NCI-H345 treated with DMSO at 0.1 percent for 48 hours (cell line): ENCODE data around the gene CPLX1.
"Not testable (repeated sequence)": the region's sequence is repeated elsewhere in the genome, so short reads cannot be mapped to it uniquely, and the experiment has no call there.

Experiments
- DNase-seq: peaks from one replicate; lab custom pipeline; 2025; ENCODE audit not compliant: unreplicated experiment; lab: John Stamatoyannopoulos, UW

Gene CPLX1

GRCh38 chr4:793093-793861 is 32.7 kb downstream of the CPLX1 start:
- DNase-seq, result no peak

GRCh38 chr4:792626-793092 is 33.3 kb downstream of the CPLX1 start:
- no peak for DNase-seq

GRCh38 chr4:791898-792625 is 33.9 kb downstream of the CPLX1 start:
- no peak for DNase-seq

- DNase-seq, result no peak
Measured at GRCh38 chr4:791252-791897, 34.6 kb downstream of the CPLX1 start.

GRCh38 chr4:790466-790820 is 35.5 kb downstream of the CPLX1 start:
- DNase-seq, result no peak

GRCh38 chr4:789571-790465 is 36.1 kb downstream of the CPLX1 start:
- no peak for DNase-seq

DNA sequence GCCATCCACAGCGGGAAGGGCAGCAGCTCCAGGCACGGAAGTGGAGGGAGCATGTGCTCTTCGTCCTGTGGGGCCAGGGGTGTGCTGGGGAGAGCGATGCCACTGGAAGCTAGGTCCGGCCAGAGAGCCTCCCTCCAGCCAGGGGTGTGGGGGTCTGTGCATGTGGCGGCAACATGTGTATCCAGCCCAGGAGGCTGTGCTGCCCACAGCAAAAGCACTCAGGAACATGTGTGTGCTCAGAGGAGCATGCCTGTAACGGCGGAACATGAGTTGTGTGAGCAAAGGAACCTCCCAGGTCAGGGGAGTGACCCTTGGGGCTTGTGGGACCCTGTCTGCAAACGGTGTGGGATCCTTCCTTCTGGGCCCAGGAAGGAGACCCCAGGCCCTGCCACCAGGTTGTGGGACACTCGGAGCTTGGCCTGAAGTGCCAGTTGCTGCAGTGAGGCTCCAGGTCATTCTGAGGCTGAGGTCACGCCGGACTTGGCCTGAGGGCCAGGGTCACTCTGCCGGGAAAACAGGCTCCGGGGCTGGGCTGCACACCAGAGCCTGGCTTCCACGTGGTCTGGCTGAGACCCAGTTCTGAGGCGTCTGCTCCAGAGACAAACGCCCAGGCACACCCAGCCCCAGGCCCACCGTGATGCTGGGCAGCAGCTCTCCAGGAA is 37.2 kb downstream of the CPLX1 start:
- no peak for DNase-seq

GRCh38 chr4:788006-788635 is 37.8 kb downstream of the CPLX1 start:
- no peak for DNase-seq

DNA sequence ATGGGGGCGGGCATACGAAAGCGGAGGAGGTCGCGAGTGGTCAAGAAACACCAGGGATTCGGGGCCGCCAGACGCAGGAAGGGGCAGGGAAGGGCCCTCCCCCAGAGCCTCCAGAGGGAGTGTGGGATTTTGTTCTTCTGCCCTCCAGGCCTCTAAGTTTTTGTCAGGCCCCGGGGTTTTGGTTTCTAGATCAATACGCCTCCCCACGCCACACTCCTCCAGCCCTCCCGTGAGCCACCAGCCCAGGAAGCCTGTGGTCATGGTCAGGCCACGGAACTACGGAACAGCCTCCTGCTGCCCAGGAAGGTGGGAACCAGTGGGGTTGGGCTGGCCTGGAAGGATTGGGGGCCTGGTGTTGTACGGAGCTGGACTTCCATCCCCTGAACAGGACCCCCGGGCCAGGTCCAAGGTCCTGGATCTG is 38.4 kb downstream of the CPLX1 start:
- DNase-seq, result no peak

GRCh38 chr4:786861-787300 is 39.0 kb downstream of the CPLX1 start:
- no peak for DNase-seq

DNA sequence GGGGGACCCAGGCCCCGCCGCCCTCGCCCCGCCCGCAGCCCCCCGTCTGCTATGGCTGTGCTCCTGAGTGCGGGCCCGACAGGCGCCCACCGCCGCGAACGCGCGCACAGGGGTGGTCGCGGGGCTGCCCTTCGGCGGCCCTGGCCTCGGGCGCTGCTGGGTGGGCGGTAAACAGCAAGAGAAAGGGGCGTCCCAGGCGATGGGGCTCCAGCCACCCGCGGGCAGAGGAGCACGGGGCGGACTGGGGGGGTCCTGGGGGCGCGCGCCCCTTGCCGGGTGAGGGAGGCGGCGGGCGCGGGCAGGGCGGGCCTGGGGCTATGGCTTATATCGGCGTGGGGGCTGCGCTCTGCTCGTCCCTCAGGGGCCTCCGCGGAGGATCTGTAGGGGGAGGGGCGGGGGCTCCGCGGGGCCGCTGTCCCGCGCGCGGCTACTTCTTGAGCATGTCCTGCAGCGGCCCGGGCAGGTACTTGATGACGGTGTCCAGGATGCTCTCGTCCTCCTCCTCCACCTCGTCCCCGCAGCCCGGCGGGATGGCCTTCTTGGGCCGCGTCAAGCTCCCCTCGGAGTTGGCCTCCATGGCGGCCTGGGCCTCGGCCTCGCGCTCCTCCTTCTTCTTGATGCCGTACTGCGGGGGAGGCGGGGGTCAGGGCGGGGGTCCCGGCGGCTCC is 39.7 kb downstream of the CPLX1 start:
- no peak for DNase-seq

- no peak for DNase-seq
Measured at GRCh38 chr4:785332-786073, 40.4 kb downstream of the CPLX1 start.

- DNase-seq, result no peak
Measured at GRCh38 chr4:784401-785331, 41.3 kb downstream of the CPLX1 start.

- DNase-seq, result peak; percentile 87
Measured at GRCh38 chr4:781493-782216, 44.3 kb downstream of the CPLX1 start.

DNA sequence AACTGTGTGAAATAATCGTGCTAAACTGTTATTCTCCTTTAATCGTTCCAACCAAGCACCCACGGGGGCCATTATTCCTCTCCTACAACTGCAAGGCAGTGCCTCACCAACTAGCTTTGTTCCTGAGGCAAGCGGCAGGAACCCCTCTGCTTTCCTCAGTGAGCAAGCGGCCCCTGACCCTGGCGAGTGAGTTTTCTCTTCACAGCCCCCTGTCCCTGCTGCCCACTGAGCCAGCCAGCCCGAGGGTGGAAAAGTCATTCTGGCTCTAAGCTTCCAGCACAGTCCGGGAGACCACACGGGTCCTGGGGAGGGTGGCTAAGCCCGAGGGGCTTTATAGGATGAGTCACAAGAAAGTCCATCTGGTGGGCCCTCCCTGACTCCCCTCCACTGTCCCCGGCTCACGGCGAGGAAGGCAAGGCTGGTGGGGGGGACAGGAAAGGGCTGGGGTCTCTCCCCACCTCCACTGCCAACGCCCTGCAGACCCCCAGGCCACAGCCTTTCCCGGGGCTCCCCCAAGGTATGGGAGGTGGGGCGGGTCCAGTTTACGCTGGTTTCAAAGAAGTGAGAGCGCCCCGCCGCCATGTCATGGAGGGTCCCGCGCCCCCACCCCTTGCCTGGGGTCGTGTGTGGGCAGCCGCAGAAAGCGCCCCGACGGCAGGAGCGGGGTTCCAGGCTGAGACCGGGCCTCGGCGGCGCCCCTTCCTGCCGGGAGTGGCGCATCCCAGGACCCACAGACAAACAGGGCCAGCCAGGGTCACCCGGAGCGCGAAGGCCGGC is 45.0 kb downstream of the CPLX1 start:
- DNase-seq, result no peak

DNA sequence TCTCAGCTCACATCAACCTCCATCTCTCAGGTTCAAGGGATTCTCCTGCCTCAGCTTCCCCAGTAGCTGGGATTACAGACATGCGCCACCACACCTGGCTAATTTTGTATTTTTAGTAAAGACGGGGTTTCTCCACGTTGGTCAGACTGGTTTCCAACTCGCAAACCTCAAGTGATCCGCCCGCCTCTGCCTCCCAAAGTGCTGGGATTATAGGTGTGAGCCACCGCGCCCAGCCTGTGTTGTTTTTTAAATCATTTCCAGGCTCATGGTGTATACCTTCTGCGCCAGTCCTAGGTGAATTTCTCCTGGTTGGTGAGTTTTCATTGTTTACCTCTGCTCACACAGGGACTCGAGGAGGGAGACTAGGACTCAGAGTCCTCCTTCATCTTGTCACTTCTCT is 45.7 kb downstream of the CPLX1 start:
- DNase-seq, result not testable (repeated sequence)
